GM21576 (cell line): ENCODE results near the gene TTI1.

Experiments used
- ATAC-seq: cut with Tn5 transposase; IDR thresholded peaks from one replicate; pipeline ENCODE4 v1.9.1; 2021; ENCODE audit warnings: mild to moderate bottlenecking, moderate library complexity; ENCODE audit not compliant: unreplicated experiment

TTI1 gene

GRCh38 chr20:37939701-37940560 lies 93.3 kb downstream of the TTI1 start:
- ATAC-seq = no peak

DNA sequence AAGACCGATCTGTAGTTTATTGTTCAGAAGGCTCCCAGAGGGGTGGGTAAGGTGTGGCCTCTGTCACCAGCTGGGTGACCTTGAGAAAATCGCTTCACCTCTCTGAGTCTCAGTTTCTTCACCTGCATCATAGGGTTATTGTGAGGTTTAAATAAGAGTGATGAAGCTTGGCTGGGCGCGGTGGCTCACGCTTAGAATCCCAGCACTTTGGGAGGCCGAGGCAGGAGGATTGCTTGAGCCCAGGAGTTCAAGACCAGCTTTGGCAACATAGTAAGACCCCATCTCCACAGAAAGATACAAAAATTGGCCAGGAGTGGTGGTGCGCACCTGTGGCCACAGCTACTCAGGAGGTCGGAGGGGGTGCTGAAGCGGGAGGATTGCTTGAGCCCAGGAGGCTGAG lies 94.3 kb downstream of the TTI1 start:
- no peak for ATAC-seq

- ATAC-seq = no peak
These were observed 95.0 kb downstream of the TTI1 start for GRCh38 chr20:37938181-37938750.

GRCh38 chr20:37937686-37938085 lies 95.6 kb downstream of the TTI1 start:
- ATAC-seq = no peak

DNA sequence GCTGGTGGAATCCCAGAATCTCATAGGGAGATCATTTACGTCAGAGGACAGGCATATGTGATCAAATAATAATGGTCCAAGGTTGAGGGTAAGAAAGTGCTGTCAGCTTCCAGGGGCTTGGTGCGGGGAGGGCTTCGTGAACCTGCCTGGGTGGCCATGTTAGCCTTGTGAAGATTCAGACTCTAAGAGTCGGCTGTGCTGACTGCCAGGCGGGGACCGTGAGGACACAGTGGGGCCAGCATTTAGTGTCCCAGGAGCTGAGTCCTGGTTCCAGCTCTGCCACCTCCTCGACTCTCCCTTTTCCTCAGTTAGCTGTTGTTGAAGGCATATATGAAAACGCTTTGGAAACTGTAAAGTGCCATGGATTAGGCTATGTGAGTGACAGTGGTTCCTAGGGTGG lies 96.8 kb downstream of the TTI1 start:
- ATAC-seq = no peak

DNA sequence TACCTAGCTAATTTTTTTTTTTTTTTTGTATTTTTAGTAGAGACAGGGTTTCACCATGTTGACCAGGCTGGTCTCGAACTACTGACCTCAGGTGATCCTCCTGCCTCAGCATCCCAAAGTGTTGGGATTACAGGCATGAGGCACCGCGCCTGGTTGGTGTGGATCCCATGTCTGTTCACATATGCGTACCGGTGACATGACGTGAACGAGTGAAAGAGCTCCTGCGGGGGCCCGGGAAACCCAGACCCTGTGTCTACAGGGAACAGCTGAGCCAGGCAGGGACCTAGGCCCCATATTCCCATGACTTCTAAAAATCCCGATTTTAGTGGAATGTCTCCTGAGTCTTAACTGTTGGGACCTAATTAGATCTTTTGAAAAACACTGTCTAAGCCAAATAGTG lies 97.2 kb downstream of the TTI1 start:
- no peak for ATAC-seq

- ATAC-seq = no peak
These were observed 97.8 kb downstream of the TTI1 start for GRCh38 chr20:37935435-37935834.

DNA sequence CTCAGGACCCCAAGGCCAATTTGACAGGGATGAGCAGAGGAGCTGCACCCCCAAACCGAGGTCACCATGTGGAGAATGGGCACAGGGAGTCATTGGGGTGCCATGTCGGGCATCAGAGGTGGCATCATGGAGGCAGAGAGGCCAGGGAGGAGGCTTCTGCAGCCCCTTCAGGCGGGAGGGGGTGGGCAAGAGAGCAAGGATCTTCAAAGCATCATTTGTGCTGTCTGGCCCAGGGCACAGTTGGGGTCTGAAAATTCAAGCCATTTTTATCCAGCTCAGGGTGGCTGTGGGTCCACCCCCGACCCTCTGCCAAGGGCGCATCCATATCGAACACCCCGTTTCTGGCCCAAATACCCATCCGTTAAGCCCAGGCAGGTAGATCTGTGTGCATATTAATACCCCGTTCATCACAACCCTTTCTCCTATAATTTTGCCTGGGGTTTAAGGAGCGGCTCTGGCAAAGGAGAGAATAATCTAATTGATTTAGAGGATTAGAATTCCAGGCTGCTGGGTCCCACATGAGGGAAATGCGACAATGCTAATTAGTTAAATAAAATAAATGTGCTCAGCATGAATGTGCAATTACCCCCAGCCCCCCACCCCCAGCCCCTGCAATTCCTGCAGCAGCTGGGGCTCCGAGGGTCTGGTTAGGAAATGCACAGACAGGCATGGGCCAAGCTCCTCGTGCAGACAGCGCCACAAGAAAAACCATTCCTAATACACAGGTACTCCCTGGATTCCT lies 98.5 kb downstream of the TTI1 start:
- no peak for ATAC-seq

DNA sequence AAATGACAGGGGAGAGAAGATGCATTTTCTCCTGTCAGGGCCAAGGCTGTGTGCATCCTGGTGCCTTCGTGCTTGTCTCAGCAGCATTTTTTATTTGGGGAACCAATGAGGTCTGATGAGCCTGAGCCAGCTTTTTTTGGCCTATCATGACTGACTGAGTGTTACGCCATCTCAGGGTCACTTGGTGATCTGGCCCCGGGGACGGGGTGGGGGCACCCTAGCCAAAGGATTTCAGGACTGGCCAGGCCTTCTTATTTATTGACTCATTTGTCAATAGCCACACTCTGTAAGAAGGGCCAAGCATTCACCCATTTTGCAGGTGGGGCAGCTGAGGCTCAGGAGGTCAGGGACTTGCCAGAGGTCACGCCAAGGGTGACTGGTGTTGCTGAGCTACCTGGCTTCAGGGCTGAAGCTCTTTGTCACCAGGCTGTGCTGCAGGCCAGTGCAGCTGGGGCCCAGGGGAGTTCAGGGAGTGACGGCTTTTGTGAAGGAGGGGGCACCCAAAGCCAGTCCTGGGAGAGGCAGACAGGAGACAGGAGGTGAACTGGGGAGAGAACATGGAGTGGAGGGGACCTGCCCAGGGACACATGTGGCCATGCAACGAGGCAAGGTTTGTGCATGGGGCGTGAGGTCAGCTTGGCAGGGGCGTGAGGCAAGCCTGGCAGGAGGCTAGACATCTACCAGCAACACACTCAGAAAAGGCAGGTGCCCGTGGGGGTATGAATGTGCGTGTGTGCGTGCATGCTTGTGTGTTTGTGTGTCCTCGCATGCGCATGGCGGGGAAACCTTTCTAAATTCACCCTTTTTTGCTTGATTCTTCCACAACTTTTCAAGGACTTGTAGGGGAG lies 99.2 kb downstream of the TTI1 start:
- no peak for ATAC-seq
